Neural progenitor cell (in vitro differentiated cells): ENCODE measurements around the gene ANAPC1.
"Not testable (repeated sequence)": the region's sequence is repeated elsewhere in the genome, so short reads cannot be mapped to it uniquely, and the experiment has no call there.

Experiments used
- CTCF ChIP-seq: fragments of 200-600 bp; sonication (generic); IDR thresholded peaks from 2 replicates; pipeline ENCODE4 v1.5.1; 2017; ENCODE audit warnings: antibody characterized with exemption, mild to moderate bottlenecking
- EZH2phosphoT487 ChIP-seq: fragments of 200-600 bp; sonication (generic); IDR thresholded peaks from 2 replicates; pipeline ENCODE4 v1.6.1; 2017; ENCODE audit warnings: antibody characterized with exemption

- TF ChIP-seq CTCF, EZH2phosphoT487: not testable (repeated sequence)
Measured at GRCh38 chr2:111905475-111905869, 21.5 kb upstream of the ANAPC1 start.
